ENCODE results near the gene CNST.

Gene CNST

DNA sequence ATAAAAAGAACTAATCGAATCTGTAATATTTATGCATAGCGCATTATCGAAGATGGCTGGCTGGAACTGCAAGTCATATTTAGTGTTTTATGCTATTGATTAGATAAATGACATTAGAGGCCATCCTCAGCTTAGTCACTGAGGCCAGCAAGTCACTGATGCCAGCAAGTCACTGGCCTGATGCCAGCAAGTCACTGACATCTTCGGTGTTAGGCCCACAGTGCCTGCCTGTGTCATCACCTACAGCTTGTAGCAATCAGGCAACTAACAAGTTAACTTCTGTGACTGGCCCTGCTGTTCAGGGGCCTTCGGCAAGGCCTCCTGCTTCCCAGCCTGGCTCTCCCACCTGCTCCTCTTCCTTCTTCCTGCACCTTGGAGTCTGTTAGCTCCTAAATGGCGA is 92.3 kb downstream of the CNST start:
- H3K4me3 ChIP-seq (ENCODE audit: low read depth, low read length), result no peak overlapping the region
- in situ Hi-C loops (cut with HindIII; ENCODE audit: low sequenced_read_pairs), result no loop called here
- TF ChIP-seq, protein P1, sequence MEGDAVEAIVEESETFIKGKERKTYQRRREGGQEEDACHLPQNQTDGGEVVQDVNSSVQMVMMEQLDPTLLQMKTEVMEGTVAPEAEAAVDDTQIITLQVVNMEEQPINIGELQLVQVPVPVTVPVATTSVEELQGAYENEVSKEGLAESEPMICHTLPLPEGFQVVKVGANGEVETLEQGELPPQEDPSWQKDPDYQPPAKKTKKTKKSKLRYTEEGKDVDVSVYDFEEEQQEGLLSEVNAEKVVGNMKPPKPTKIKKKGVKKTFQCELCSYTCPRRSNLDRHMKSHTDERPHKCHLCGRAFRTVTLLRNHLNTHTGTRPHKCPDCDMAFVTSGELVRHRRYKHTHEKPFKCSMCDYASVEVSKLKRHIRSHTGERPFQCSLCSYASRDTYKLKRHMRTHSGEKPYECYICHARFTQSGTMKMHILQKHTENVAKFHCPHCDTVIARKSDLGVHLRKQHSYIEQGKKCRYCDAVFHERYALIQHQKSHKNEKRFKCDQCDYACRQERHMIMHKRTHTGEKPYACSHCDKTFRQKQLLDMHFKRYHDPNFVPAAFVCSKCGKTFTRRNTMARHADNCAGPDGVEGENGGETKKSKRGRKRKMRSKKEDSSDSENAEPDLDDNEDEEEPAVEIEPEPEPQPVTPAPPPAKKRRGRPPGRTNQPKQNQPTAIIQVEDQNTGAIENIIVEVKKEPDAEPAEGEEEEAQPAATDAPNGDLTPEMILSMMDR (IDR thresholded peaks at IDR 0.05; ENCODE audit: low read depth, low read length), result no peak
- no peak for DNase-seq (ENCODE audit: low read depth, low spot score)

DNA sequence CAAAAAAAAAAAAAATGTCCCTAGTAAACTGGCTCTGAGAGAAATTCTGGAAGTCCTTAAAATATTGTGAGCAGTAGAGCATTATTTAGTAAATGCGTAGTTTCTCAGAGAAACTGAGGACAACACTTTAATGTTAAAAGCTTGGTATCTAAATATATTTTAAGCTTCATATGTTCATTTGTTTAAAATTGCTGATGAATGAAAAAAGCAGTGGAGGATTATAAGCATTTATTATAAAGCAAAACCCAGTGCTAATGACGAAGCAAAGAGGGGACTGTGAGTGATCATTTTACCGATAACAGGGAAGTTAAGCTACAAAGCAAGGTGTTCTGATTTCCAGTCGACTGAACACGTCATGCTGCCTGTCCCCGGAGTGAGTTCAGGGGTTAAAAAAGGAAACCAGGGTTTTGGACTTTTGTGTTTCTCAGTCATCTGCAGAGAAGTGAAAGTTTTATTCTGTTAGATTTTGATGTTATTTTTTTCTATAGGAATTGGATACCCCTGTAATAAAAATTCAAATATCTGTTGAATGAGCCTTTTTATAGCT is 93.4 kb downstream of the CNST start:
- DNase-seq (ENCODE audit: low read depth, low spot score), result no peak
- in situ Hi-C loops (cut with HindIII; ENCODE audit: low sequenced_read_pairs), result no loop called here
- TF ChIP-seq, protein P1 (IDR thresholded peaks at IDR 0.05; ENCODE audit: low read depth, low read length), result no peak
- no peak overlapping the region for H3K4me3 ChIP-seq (ENCODE audit: low read depth, low read length)

DNA sequence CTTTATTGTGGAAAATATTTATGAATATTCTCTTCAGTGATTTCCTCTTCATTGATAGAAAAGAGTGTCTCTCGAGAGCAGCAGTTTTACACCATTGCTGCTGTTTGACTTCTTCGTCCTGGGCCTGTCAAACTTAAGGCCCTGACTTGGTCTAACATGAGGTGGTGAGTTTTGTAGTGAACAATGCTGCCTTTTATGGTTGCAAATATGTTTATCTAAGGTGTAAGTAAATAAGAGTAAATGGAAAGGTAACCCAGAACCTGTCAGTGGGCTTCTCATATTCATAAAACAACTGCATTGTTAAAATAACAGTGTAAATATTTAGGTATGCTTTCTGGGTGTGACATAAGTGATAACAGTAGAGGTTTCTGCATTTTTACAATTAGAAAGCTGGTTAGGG is 95.2 kb downstream of the CNST start:
- in situ Hi-C loops (cut with HindIII; ENCODE audit: low sequenced_read_pairs), result no loop called here
- DNase-seq (ENCODE audit: low read depth, low spot score), result no peak
- TF ChIP-seq, protein P1 (IDR thresholded peaks at IDR 0.05; ENCODE audit: low read depth, low read length), result no peak
- H3K4me3 ChIP-seq (ENCODE audit: low read depth, low read length), result no peak overlapping the region

DNA sequence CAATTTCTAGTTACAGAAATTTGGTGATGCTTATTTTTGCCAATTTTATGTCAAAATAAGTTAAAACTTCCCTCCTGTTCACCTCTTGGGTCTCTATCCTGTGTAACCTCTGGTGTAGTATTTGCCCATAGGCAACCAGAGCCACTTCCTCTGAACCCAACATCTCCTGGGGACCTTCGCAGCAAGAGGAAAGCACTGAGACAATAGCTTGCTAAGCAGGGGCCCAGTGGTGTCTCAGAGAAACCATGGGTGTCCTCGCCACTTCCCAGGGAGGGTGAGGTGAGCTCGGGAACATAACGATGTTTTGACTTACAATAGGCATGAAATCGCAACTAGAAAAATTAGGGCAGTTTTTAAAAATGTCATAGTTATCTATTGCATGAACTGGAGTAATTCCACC is 101.5 kb downstream of the CNST start:
- H3K4me3 ChIP-seq (ENCODE audit: low read depth, low read length), result no peak overlapping the region
- in situ Hi-C loops (cut with HindIII; ENCODE audit: low sequenced_read_pairs), result no loop called here
- DNase-seq (ENCODE audit: low read depth, low spot score), result no peak
- TF ChIP-seq, protein P1 (IDR thresholded peaks at IDR 0.05; ENCODE audit: low read depth, low read length), result peak; percentile 0

DNA sequence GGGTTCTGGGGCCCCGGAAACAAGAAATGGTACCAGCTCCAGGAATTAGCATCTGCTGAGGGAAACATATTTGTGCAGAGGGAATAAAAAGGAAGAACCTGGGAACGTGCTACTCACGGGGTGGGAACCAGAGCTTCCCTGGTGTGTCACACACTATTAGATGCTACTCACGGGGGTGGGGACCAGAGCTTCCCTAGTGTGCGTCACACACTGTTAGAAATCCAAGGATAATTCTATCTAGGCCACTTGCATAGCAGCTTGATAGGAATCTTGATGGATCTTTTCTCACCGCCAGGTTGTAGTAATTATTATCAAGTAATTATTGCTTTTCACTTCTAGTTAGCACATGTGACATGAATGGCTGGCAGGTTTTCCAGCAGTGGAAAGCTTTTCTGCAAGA is 103.4 kb downstream of the CNST start:
- TF ChIP-seq, protein P1 (IDR thresholded peaks at IDR 0.05; ENCODE audit: low read depth, low read length), result no peak
- H3K4me3 ChIP-seq (ENCODE audit: low read depth, low read length), result no peak overlapping the region
- in situ Hi-C loops (cut with HindIII; ENCODE audit: low sequenced_read_pairs), result no loop called here
- no peak for DNase-seq (ENCODE audit: low read depth, low spot score)

- DNase-seq (ENCODE audit: low read depth, low spot score), result no peak
- H3K4me3 ChIP-seq (ENCODE audit: low read depth, low read length), result no peak overlapping the region
- TF ChIP-seq, protein P1 (IDR thresholded peaks at IDR 0.05; ENCODE audit: low read depth, low read length), result no peak
- in situ Hi-C loops (cut with HindIII; ENCODE audit: low sequenced_read_pairs), result no loop called here
Observed at GRCh38 chr1:246674049-246674448, 107.8 kb downstream of the CNST start.

DNA sequence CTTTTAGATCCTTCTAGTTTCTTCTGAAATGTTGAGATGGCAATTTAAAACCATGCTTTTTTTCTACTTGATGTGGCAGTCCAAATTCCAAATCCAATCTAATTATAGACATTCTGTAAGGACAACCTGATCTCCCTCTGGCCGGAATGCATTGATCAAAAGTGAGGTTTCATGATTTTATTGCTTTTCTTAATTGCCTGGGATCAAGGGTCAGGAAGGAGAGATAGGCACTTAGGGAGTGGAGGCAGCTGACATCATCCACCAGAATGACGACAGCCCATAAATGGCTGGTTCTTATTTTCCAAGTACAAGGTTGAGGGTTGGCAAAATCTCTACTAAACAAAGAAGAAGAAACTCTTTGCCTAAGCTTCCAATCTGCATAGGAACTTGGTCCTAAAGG is 111.6 kb downstream of the CNST start:
- TF ChIP-seq, protein P1 (IDR thresholded peaks at IDR 0.05; ENCODE audit: low read depth, low read length), result no peak
- DNase-seq (ENCODE audit: low read depth, low spot score), result no peak
- no peak overlapping the region for H3K4me3 ChIP-seq (ENCODE audit: low read depth, low read length)
- in situ Hi-C loops (cut with HindIII; ENCODE audit: low sequenced_read_pairs), result no loop called here

Measured in astrocyte of the spinal cord (primary cell).